GM21619 (cell line): ENCODE measurements around the gene FCGR1A.
"Not testable (repeated sequence)": the region's sequence is repeated elsewhere in the genome, so short reads cannot be mapped to it uniquely, and the experiment has no call there.

Experiments
- ATAC-seq: cut with Tn5 transposase; IDR thresholded peaks from one replicate; pipeline ENCODE4 v1.9.1; 2021; ENCODE audit not compliant: unreplicated experiment

FCGR1A gene

GRCh38 chr1:149775510-149776147 is 6.9 kb upstream of the FCGR1A start:
- not testable (repeated sequence) for ATAC-seq

GRCh38 chr1:149777084-149777483 is 5.4 kb upstream of the FCGR1A start:
- ATAC-seq, result not testable (repeated sequence)

- ATAC-seq, result not testable (repeated sequence)
These were observed 4.2 kb upstream of the FCGR1A start for GRCh38 chr1:149778313-149778712.

- ATAC-seq, result not testable (repeated sequence)
These were observed 995 bp upstream of the FCGR1A start for GRCh38 chr1:149781413-149781984.

GRCh38 chr1:149783289-149783688 is 795 bp downstream of the FCGR1A start:
- ATAC-seq, result not testable (repeated sequence)

- ATAC-seq, result not testable (repeated sequence)
These were observed 1.4 kb downstream of the FCGR1A start for GRCh38 chr1:149783868-149784267.

- ATAC-seq, result not testable (repeated sequence)
These were observed 5.4 kb downstream of the FCGR1A start for GRCh38 chr1:149787688-149788451.

GRCh38 chr1:149792502-149792901 is 10.0 kb downstream of the FCGR1A start:
- ATAC-seq, result peak; percentile 63

- ATAC-seq, result peak; percentile 82
These were observed 10.5 kb downstream of the FCGR1A start for GRCh38 chr1:149792912-149793515.

GRCh38 chr1:149793885-149794284 is 11.4 kb downstream of the FCGR1A start:
- not testable (repeated sequence) for ATAC-seq

GRCh38 chr1:149801628-149802027 is 19.1 kb downstream of the FCGR1A start:
- not testable (repeated sequence) for ATAC-seq

GRCh38 chr1:149804417-149805080 is 22.1 kb downstream of the FCGR1A start:
- ATAC-seq, result not testable (repeated sequence)

GRCh38 chr1:149810697-149811405 is 28.4 kb downstream of the FCGR1A start:
- ATAC-seq, result not testable (repeated sequence)

GRCh38 chr1:149811514-149811889 is 29.0 kb downstream of the FCGR1A start:
- peak; percentile 9 for ATAC-seq

GRCh38 chr1:149811890-149812829 is 29.7 kb downstream of the FCGR1A start:
- ATAC-seq, result peak; percentile 78

GRCh38 chr1:149812893-149813801 is 30.7 kb downstream of the FCGR1A start:
- peak; percentile 35 for ATAC-seq

GRCh38 chr1:149820387-149820786 is 37.9 kb downstream of the FCGR1A start:
- not testable (repeated sequence) for ATAC-seq

GRCh38 chr1:149826555-149826954 is 44.1 kb downstream of the FCGR1A start:
- ATAC-seq, result not testable (repeated sequence)
